GM19328 (cell line): ENCODE measurements around the gene USP3.
"Not testable (repeated sequence)": the region's sequence is repeated elsewhere in the genome, so short reads cannot be mapped to it uniquely, and the experiment has no call there.

ENCODE experiments used
- ATAC-seq: cut with Tn5 transposase; IDR thresholded peaks from one replicate; pipeline ENCODE4 v1.9.1; 2021; ENCODE audit warnings: mild to moderate bottlenecking, moderate library complexity; ENCODE audit not compliant: unreplicated experiment

USP3 gene

DNA sequence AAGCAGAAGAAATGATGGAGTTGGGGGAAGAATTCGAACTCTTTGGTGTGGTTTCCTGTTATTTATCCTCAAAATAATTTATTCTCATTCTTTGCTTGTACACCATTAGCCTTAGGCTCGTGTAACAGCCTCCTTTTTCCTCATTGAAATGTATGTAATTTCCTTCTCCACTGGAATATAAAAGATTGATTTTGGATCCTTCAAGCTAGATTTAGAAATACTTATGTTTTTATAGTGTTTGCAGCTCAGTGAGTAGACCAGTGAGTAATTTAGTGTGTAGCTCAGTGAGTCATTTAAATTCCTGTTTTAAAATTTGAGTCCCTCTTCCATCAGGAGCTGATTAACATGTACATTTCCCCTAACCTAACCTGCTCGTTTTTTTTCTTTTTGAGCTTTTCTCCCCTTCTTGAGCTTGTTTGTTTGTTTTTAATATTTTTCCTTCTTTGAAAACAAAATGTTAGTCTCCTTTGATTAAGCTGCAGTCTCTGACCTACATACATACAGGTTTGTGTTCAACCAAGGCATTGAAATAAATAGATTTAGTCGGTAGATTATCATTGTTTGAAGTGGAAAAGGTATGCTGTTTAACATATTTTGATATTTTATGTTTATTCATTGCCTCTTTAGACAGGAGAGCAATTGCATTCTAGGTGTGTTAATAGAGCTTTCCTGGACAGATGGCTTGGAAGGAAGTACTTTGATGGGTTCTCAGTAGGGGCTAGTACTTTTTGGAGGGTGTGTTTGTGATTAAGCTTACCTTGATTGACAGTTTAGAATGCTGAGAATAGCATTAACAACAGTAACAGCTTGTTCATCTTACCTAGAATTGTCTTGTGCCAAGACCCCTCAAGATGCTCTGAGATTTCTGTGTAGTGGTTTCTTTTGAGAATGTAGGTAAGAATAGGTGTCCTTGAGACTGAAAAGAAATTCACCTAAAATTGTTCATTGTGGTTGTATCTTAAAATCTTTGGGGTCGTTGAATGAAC lies 5.9 kb downstream of the USP3 start:
- no peak for ATAC-seq

DNA sequence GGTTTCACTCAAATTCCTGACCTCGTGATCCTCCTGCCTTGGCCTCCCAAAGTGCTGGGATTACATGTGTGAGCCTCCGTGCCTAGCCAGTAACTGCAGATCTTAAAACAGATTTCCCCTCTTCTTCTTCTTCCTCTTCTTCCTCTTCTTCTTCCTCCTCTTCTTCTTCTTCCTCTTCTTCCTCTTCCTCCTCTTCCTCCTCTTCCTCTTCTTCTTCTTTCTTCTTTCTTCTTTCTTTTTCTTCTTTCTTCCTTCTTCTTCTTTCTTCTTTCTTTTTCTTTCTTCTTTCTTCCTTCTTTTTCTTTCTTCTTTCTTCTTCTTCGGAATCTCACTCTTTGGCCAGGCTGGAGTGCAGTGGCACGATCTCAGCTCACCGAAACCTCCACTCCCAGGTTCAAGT lies 7.8 kb downstream of the USP3 start:
- no peak for ATAC-seq

DNA sequence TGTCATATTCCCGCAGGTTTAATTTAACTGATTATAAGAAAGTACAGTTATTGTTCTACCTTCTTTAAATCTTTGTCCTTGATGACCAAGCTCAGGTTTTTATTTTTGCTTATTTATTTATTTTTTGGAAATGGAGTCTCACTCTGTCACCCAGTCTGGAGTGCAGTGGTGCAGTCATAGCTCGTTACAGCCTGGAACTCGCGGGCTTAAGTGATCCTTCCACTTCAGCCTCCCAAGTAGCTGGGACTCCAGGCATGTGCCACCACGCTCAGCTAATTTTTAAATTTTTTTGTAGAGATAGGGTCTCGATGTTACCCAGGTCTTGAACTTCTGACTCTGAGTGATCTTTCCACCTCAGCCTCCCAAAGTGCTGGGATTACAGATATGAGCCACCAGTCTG lies 8.9 kb downstream of the USP3 start:
- ATAC-seq, result no peak

DNA sequence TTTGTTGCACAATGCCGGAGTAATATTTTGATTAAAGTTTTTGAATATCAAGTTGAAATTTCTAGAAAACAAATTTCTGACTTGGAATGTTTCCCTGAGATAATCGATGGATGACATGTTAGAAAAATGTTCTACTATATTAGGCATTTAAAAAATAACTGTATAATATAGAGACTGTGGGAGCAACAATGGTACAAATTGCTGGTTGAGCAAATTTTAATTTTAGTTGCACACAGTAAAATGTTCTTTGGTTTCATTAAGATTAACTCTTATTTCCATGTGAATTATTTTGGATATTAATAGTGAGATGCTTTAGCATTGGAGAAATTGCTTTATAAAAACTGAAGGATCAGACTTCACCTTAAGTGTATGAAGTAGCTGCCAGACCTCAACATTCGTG lies 9.3 kb downstream of the USP3 start:
- no peak for ATAC-seq

DNA sequence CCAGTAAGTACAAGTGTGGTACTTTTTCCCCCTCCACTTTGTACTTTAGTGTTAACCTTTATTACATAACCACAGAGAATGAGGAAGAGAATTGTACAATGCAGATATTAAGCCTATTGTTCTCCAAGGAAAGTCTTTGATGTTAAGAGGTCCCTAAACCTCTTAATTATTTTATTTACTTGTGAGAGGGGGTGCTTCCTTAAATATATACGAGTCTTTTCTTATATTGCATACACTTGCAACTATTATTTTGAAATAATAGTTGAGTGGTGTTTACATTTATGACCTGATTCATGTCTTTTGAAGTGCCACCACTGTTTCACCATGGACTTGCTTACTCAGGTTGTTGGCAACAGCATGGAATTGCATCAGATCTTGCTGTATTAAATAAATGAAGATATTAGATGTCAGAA lies 10.1 kb downstream of the USP3 start:
- no peak for ATAC-seq

DNA sequence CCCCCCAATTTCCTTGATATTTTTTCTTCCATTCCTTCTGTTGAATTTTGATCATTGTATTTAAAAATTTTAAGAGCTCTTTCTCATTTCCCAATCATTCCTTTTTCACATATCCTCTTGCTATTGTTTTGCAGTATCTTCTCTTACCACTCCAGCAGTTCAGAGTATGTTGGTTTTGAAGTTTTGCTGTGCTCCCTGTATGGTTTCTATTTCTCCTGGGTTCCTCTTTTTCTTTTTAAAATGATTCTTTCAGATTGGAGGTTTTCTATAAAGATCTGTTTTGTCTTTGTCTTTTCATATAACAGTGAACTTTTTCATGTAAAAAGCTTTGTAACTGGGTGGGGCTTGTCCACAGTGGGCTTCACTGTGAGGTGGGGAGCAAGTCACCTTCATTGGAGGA lies 12.8 kb downstream of the USP3 start:
- no peak for ATAC-seq

DNA sequence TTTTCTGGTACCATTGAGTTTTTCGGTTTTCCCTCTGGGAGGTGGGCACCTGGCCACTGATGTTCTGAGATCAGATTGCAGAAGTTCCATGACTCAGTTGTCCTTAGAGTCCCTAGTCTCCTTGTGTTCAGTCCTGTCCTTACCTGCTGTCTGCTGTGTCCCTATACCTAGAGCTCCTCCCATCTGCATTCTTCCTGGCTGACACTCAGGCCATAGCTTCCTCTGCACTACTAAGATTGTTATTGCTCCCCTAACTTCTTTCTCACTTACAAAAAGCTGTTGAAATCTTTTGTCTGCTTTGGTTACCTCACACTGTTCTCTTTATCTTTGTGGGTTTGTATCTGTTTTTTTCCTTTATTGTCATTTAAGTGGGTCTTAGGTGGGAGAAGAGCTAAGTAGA lies 13.2 kb downstream of the USP3 start:
- ATAC-seq, result no peak

DNA sequence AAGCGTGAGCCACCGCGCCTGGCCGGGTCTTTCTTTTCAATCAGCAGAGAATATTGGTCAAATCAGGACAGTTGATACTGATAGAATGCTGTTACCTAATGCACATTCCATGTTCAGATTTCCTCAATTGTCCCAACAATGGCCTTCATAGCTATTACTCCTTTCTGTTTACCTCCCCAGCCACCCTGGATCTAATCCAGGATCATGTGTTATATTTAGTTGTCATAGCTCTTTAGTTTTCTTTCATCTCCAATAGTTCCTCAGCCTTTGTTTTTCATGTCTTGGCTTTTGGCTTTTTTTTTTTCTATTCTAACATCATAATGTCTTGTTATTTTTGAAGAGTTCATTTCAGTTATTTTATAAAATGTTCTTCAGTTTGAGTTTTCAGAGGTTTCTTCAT lies 14.6 kb downstream of the USP3 start:
- no peak for ATAC-seq

DNA sequence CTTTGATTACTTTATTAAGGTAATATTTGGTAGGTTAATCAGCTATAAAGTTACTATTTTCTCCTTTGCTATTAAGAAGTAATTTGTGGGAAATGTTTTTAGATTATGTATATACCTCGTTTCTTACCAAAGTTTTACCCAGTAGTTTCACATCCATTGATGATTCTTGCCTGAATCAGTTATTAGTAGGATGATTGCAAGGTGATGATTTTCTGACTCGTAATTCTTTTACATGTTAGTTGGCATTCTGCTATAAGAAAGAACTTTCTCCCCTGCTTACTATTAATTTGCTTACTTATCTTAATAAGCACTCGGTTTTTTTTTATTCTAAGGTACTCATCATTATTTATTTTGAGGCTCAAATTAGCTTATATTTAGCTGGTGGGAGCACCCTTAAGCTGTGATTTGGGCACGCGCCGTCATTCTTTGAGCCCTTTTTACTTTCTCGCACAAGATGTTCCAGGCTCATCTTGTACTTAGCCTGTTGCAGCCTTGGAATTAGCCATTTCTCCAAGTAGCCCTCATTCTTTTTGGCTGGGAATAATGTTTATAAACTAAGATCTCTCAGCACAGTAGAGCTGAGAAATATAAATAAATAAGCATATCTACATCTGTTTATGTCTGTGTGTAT lies 15.3 kb downstream of the USP3 start:
- ATAC-seq, result no peak

DNA sequence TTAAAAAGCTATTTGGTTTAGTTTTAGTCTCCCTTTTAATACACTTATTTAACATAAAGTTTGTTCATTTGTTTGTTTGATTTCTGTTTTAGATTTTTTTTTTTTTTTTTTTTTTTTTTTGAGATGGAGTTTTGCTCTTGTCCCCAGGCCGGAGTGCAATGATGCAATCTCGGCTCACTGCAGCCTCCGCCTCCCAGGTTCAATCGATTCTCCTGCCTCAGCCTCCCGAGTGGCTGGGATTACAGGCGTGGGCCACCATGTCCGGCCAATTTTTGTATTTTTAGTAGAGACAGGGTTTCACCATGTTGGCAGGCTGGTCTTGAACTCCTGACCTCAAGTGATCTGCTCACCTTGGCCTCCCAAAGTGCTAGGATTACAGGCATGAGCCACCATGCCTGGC lies 16.1 kb downstream of the USP3 start:
- ATAC-seq, result not testable (repeated sequence)

DNA sequence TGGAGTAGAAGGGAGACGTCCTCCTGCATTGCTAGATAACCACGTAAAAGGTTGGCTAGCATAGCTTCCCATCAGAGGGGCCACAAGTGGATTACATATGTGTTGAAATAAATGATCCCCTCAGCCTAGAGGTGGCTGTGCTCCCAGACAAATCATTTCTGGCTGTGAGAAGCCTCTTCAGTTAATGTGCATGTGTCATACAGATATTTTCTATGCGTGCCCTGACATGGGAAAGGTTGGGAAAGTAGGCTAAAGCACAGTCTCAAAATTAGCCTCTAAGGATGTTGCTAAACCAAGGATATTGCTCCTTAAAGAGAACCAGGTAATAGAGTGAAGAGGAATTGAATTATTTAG lies 17.8 kb downstream of the USP3 start:
- no peak for ATAC-seq

DNA sequence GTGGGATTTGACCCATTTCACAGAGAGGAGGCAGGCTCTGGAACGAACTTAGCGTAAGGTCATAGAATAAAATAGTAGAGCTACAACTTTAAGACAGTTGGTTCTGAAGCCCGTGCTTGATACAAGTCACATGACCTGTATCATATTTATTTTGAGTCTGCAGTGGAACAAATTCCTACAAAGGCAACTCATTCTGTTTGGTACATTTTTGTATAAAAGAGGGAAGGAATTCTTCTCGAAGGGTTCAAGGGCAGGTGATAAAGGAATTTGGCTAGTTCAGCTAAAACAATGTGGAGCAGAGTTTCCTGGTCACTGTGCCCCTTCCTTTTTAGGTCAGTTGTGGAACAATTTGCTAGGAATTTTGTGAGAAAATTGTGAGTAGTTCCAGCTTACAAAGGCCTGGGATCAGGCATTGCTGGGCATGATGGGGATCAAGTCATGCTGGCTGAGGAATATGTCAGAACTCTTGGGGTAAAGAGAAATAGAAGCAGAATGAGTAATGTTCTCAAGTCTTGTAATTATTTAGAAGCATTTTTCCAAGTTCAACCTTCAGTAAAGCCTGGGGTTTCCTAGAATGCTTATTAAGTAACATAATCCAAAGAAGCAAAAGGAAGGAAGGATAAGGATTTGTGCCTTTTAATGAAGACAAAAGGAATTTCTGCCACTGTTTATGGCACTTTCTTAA lies 19.1 kb downstream of the USP3 start:
- ATAC-seq, result no peak

DNA sequence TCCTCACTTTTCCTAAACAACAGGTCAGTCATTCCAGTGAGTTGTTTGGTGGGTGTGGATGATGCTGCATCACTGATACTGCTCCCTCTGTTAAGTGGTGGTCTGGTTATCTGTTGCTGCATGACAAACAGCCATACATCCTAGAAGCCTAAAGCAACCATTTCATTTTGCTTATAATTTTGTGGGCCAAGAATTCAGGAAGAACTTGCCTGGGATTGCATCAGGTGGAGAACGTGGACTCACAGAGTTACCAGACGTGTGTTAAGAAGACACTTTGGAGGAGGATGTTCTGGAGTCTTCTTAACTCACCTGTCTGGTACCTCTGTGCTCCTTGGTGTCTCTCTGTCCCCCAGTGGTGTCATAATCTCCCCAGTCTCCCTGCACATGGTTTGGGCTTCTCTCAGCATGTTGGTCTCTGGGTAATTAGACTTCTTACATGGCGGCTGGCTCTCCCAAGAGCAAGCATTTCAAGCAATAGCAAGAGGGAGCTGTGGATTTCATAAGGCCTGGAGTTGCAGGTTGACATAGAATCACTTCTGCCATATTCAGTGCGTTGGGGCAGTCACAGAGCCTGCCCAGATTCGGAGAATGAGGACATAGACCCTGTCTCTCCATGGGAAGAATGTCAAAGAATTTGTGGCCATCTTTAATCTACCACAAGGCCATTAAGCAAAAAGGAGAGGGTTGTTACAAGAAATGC lies 20.1 kb downstream of the USP3 start:
- no peak for ATAC-seq

DNA sequence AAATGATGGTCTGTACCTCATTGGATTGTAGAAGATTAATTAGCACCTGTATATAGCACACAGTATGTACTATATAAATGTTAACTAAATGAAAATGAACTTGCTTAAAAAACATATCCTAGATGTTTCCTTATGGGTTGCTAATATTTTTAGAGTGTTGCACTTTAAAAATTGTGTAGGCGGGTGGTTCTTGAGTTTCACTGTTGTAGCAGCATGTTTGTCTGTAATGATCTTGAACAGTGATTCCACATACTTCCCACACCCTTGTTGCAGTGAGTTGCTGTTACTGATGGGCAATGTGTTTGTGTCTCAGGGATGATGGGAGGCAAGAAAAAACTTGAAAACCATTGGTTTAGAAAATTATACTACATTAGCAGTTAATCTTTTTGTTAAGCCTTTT lies 22.0 kb downstream of the USP3 start:
- ATAC-seq, result no peak

DNA sequence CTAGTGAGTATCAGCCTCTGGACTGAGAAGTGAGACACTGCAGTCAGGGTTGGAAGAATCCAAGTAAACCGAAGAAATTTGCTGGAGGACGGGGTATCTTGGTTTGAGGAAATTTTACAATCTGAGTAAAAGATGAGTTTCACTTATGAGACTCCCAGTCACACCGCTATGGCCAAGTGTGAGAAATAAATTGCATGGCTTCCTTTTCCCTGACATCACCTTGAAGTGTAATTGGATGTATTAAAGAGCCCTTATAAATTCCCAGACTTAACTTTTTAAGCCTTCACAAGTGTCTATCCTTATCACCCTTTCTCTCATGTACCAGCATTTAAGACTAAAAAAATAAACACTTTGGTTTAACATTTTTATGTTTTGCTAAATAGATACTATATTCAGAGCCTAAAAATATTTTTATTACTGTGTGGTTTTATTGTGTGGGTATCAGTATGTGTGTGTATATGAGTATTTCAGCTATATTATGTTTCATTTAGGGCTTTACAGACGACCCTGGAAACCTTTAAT lies 23.8 kb downstream of the USP3 start:
- no peak for ATAC-seq

DNA sequence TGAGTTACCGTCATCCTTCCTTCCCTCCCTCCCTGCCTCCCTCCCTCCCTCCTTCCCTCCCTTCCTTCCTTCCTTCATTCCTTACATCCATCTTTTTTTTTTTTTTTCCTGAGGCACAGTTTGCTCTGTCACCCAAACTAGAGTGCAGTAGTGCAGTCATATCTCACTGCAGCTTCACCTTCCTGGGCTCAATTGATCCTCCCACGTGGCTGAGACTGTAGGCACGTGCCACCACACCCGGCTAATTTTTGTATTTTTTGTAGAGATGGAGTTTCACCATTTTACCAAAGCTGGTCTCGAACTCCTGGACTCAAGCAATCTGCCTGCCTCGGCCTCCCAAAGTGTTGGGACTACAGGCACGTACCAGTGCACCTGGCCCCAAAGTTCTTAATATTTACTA lies 25.8 kb downstream of the USP3 start:
- no peak for ATAC-seq

DNA sequence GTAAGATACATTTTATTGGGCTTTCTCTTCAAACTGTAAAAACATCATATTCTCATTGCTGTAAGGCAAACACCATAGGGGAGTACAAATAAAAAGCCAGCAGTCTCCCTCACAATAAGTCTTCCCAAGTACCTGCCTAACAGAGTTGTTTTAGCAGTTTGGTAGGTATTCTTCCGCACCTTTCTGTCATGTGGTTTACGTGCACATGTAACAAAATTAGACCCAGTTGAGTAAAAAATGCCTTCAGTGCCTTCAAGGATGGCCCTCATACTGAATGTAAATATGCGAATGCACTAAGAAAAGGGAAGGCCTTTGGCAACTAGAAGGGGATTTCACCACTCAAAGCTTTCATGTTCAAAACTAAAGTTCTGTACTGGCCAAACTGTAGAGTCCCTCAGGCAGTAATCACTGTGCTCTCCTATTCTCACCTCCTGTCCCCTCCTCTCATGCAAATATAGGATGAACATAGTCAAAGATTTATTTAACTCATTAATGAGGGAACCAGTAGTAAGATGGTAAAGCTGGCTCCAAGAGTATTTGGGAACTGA lies 26.4 kb downstream of the USP3 start:
- ATAC-seq, result no peak

DNA sequence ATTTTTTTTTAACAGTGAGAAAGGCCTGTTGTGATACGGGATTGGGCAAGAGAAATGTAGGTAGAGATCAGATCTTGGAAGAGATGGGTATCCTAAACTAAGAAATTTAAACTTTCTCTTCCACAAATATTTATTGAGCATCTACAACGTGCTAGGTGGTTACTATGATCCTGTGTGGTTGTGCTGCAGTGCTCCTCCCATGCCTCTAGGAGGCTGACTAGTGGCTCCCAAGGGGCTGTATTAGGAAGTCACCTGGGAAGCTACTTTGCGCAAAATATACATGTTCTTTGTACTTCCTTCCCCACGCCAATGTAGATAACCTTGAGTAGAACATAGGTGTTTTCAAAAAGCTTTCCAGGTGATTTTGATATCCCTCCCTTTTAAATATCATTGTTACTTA lies 27.2 kb downstream of the USP3 start:
- ATAC-seq, result no peak

DNA sequence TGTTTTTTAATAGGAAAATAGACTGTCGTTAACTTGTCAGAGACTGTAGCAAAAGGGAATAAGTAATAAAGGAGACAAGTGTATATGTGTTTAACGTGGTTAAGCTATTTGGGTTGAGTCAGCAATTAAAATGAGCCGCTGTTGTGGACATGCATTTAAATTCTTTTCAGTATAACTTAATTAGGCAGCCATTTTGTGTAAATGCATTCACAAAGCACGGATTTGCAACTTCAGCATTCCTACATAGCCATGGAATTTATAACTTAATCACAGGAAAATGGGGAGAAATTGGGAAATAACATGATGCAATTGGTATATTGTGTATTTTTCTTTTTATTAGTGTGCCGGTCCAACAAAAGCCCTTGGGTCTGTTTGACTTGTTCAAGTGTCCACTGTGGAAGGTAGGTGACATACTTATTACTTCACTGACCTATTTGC lies 27.9 kb downstream of the USP3 start:
- ATAC-seq, result no peak

DNA sequence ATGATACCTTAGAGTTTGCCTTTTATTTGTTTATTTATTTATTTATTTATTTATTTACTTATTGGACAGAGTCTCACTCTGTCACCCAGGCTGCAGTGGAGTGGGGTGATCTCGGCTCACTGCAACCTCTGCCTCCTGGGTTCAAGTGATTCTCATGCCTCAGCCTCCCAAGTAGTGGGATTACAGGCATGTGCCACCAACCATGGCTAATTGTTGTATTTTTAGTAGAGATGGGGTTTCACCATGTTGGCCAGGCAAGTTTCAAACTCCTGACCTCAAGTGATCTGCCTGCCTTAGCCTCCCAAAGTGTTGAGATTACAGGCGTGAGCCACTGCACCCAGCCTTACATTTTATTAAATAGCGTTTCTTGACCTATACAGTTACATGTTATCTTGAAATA lies 30.5 kb downstream of the USP3 start:
- ATAC-seq, result not testable (repeated sequence)

DNA sequence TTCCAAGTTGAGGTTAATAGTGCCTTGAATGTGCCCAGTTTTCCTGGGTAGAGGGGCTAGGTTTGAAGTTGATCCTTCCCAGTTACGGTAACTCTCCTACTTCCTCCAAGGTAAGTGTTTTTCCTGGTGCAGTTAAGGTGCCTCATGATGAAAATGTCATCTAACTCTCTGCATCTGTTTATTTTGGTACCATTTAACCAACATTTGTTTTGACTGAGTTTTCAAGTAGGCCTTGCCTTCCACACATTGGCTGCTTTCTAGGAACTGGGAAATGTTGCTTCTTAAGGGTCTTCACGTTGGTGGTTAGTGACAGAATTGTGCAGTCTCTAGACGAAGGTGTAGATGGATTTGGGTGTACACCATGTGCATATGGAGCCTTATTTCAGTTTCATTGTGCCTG lies 31.3 kb downstream of the USP3 start:
- no peak for ATAC-seq
